ENCODE results near the gene SUSD3.
A peak's percentile ranks its signal among the peaks of the same experiment; 100 is the strongest.

Gene SUSD3

GRCh38 chr9:93132287-93132927 lies 73.9 kb downstream of the SUSD3 start:
- no peak overlapping the region for H3K9ac ChIP-seq (ENCODE audit: insufficient read length)
- H3K9me3 ChIP-seq (ENCODE audit: low read depth, low read length) = no peaks in the 10 kb centered on the region
- no peak for DNase-seq (ENCODE audit: low read depth, low spot score)
- no peak overlapping the region for H3K4me3 ChIP-seq
- TF ChIP-seq POLR2AphosphoS5 (IDR thresholded peaks at IDR 0.05; ENCODE audit: borderline replicate concordance, low read depth, low read length) (no peak), FOXP2 (optimal IDR thresholded peaks at IDR 0.05; ENCODE audit: control extremely low read depth, extremely low read length, insufficient read depth) (no peak), EZH2 (IDR thresholded peaks at IDR 0.05) (no peak)
- no peaks in the 10 kb centered on the region for H3K36me3 ChIP-seq (ENCODE audit: insufficient read depth, low read length)
- H3K27ac ChIP-seq = no peak overlapping the region

GRCh38 chr9:93132946-93133680 lies 74.6 kb downstream of the SUSD3 start:
- no peak for TF ChIP-seq POLR2AphosphoS5 (IDR thresholded peaks at IDR 0.05; ENCODE audit: borderline replicate concordance, low read depth, low read length)
- TF ChIP-seq FOXP2 (optimal IDR thresholded peaks at IDR 0.05; ENCODE audit: control extremely low read depth, extremely low read length, insufficient read depth) = no peak
- TF ChIP-seq EZH2 (IDR thresholded peaks at IDR 0.05) = no peak
- DNase-seq (ENCODE audit: low read depth, low spot score) = no peak

GRCh38 chr9:93133681-93134014 lies 75.1 kb downstream of the SUSD3 start:
- no peaks in the 10 kb centered on the region for H3K36me3 ChIP-seq (ENCODE audit: insufficient read depth, low read length)
- TF ChIP-seq FOXP2 (optimal IDR thresholded peaks at IDR 0.05; ENCODE audit: control extremely low read depth, extremely low read length, insufficient read depth) (no peak), EZH2 (IDR thresholded peaks at IDR 0.05) (no peak), POLR2AphosphoS5 (IDR thresholded peaks at IDR 0.05; ENCODE audit: borderline replicate concordance, low read depth, low read length) (no peak)
- no peaks in the 10 kb centered on the region for H3K9me3 ChIP-seq (ENCODE audit: low read depth, low read length)
- peak overlapping the region; percentile 79 for H3K9ac ChIP-seq (ENCODE audit: insufficient read length)
- H3K27ac ChIP-seq = no peak overlapping the region
- DNase-seq (ENCODE audit: low read depth, low spot score) = no peak
- peak overlapping the region; percentile 94 for H3K4me3 ChIP-seq

More at GRCh38 chr9:93132946-93133680, 74.6 kb downstream of the SUSD3 start:
- Histone ChIP-seq H3K9ac (ENCODE audit: insufficient read length) (peak overlapping the region; percentile 79), H3K27ac (no peak overlapping the region), H3K36me3 (ENCODE audit: insufficient read depth, low read length) (no peaks in the 10 kb centered on the region), H3K9me3 (ENCODE audit: low read depth, low read length) (no peaks in the 10 kb centered on the region), H3K4me3 (peak overlapping the region; percentile 94)

GRCh38 chr9:93134015-93134739 lies 75.7 kb downstream of the SUSD3 start, which contains the start of gene NINJ1:
NINJ1 (minus strand) TSS chr9:93134251; CDS start chr9:93134217, 34 bp downstream.
- no peak for TF ChIP-seq EZH2 (IDR thresholded peaks at IDR 0.05)
- no peak for TF ChIP-seq FOXP2 (optimal IDR thresholded peaks at IDR 0.05; ENCODE audit: control extremely low read depth, extremely low read length, insufficient read depth)
- TF ChIP-seq POLR2AphosphoS5 (IDR thresholded peaks at IDR 0.05; ENCODE audit: borderline replicate concordance, low read depth, low read length) = peak; percentile 69
- Histone ChIP-seq H3K9me3 (ENCODE audit: low read depth, low read length) (no peaks in the 10 kb centered on the region), H3K27ac (no peak within 1 kb of the TSS), H3K36me3 (ENCODE audit: insufficient read depth, low read length) (no peaks in the 10 kb centered on the region), H3K4me3 (peak within 1 kb of the TSS; percentile 94), H3K9ac (ENCODE audit: insufficient read length) (peak within 1 kb of the TSS; percentile 85)
- DNase-seq (ENCODE audit: low read depth, low spot score) = no peak
